ENCODE data around the gene CNTN4.

Gene CNTN4

GRCh38 chr3:2701471-2701870, 602.8 kb downstream of the CNTN4 start:
- DNase-seq (ENCODE audit: low spot score) = no peak

GRCh38 chr3:2706144-2706835, 607.6 kb downstream of the CNTN4 start:
- no peak for DNase-seq (ENCODE audit: low spot score)

DNA sequence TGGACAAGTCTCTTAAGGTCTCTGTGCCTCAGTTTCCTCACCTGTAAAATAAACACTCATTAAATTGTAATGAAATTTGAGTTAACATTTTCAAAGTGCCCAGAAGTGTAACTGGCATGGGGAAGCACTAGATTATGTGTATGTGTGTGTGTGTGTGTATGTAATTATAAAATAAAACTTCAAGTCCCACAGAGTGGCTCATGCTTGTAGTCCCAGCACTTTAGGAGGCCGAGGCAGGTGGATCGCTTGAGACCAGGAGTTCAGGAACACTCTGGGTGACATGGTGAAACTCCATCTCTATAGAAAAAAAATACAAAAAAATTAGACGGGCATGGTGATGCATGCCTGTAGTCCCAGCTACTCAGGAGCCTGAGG, 608.2 kb downstream of the CNTN4 start:
- DNase-seq (ENCODE audit: low spot score) = no peak

GRCh38 chr3:2711081-2711480, 612.4 kb downstream of the CNTN4 start:
- DNase-seq (ENCODE audit: low spot score) = no peak

GRCh38 chr3:2713923-2714322, 615.3 kb downstream of the CNTN4 start:
- DNase-seq (ENCODE audit: low spot score) = no peak

GRCh38 chr3:2714834-2715233, 616.2 kb downstream of the CNTN4 start:
- DNase-seq (ENCODE audit: low spot score) = no peak

GRCh38 chr3:2727101-2727500, 628.4 kb downstream of the CNTN4 start:
- no peak for DNase-seq (ENCODE audit: low spot score)

- no peak for DNase-seq (ENCODE audit: low spot score)
Measured at GRCh38 chr3:2727610-2728318, 629.1 kb downstream of the CNTN4 start.

GRCh38 chr3:2731843-2732242, 633.2 kb downstream of the CNTN4 start:
- DNase-seq (ENCODE audit: low spot score) = no peak

DNA sequence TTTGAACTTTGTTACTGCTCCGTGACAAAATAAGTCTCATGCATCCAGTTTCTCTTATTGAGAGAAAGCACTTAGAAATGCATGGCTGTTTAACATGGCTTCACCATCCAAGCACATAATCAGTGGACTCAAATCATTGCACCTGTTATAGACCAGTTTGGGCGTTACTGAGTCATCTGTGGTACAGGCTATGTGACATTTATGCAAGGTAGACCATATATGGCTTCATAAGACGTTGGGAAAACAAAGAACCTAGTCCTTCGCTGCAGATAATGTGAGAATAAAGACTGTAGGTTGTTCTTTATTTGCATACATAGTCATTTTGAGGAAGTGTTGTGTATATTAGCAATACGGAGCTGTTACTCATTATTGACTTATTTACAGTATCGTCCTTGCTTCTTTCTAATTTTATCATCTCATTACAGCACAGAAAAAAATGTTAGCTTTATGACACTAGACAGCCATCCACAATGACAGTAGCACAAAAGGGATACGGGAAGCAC, 636.8 kb downstream of the CNTN4 start:
- no peak for DNase-seq (ENCODE audit: low spot score)

- no peak for DNase-seq (ENCODE audit: low spot score)
Measured at GRCh38 chr3:2741516-2741915, 642.9 kb downstream of the CNTN4 start.

GRCh38 chr3:2765002-2765579, 666.4 kb downstream of the CNTN4 start:
- DNase-seq (ENCODE audit: low spot score) = no peak

GRCh38 chr3:2770451-2770850, 671.8 kb downstream of the CNTN4 start:
- DNase-seq (ENCODE audit: low spot score) = no peak

DNA sequence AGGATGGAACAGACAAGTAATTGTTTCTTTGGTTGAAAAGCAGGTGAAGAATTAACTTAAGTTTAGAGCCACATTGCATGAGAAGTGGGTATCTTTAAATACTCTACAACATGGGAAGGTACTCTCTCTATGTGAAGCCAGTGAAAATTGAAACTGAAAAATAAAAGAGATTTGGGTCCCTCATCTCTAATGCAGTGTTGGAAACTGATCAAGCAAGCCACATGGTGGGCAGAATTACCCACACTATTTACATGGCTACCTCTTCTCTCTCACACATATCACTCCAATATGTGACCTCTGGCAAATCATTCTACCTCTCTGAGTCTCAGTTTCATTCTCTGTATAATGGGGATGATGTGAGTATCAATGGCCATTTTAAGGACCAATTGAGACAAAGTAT, 672.5 kb downstream of the CNTN4 start:
- DNase-seq (ENCODE audit: low spot score) = no peak

- DNase-seq (ENCODE audit: low spot score) = no peak
Measured at GRCh38 chr3:2771741-2772140, 673.1 kb downstream of the CNTN4 start.

DNA sequence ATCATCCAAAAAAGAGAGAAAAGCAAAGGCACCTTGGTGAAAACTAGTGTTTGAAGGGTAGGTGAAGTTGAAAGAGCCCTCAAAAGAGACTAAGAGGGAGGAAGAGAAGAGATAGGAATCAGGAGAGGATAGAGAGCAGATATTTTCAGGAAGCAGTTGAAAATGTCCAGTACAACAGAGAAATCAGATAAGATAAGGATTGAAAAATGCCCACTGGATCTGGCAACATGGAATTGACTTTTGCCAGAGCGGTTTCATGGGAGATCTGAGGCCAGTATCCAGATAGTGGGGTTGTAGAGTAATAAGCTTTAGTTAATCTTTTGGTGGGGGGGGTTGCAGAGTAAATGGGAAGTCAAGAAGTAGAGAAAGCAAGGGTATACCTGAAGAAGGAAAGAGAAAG, 674.1 kb downstream of the CNTN4 start:
- no peak for DNase-seq (ENCODE audit: low spot score)

DNA sequence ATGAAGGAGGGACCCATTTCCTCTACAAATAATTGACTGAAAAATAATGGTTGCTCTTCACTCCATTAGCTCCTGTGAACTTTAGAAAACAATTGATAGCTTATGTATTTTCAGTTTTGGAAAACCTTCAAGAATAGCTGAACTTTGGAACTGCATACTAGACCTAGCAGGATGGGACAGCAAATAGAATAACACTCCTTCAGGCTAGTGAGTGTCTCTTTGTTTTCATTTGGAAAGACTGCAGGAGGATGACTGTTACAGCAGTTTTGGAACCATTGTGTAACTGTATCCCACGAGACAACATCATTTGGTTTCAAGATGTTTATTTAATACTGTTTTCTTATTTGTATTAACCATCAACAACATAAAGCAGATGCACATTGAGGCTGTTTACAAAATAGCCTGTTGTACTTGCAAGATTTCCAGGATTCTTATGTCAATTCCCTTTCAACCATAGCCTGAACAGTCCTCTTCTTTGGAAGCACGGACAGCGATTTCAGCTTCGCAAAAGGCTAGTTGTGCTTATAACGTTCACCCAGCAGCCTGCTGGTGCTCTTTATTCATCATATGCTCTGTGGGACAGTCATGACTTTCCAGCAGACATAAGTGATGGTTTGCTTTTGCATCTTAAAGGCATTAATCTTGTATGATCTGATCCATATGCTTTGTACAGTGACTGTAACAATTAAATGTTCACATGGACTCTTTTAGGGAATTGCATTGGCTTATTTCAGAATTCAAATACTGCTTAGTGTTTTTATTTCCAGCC, 676.0 kb downstream of the CNTN4 start:
- no peak for DNase-seq (ENCODE audit: low spot score)

DNA sequence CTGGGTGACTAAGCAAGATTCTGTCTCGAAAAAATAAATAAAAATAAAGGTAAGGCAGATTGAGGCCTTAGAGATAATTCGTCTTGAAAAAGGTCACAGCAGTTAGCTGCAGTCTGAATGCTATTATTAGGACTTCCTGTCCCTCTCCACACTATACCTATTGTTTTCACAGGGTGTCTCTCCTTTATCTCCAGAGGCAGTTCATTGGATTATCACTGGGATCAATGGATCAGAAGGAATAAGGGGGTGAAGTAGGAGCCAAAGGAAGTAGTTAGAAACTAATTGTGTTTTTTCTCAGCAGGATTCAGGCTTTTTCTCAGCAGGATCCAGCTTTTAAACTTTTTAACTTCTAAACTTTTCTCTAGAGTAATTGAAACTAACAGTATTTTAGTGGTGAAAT, 684.6 kb downstream of the CNTN4 start:
- no peak for DNase-seq (ENCODE audit: low spot score)

DNA sequence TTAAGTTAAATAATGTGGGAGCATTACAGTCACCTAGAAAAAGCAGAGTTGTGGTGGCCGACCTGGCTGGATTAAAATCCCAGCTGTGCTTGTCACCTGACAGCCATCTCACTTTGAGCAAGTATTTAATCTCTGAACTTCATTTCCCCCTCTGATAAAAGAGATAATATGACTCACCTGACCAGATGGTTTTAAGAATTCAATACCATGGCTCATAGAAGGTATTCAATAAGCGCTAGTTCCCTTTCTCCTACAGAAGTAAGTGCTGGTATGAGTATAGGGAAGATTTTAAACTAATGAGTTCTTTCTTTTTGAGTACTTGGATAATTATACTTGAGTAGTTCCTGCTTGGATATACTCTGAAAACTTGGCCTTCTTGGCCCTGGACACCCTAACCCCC, 686.0 kb downstream of the CNTN4 start:
- DNase-seq (ENCODE audit: low spot score) = no peak

DNA sequence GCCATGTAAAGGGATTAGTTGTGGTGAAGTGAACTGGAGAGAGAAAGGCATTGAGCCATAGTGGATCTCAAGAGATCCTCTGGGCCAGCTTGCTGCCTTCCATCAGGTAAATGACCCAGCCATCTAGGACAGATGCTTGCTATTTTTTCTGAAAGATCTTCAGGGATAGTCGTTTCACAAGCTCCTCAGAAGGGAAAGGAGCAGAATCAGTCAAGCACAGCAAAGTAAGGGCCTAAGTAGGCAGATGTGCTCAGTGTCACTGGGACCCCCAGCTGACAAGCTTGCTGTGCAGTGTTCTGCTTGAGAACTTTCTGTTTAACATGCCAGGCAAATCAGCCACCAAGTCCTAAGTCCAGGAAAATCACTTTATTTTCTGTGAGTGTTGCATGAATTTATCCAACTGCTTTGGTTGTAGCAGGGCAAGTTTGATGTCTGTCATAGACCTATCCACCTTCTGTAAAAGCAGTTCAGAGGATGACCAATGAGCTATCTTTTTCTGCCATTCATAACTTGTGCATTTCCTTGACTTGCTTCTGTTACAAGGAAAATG, 691.7 kb downstream of the CNTN4 start:
- DNase-seq (ENCODE audit: low spot score) = no peak

GRCh38 chr3:2792432-2792831, 693.8 kb downstream of the CNTN4 start:
- DNase-seq (ENCODE audit: low spot score) = no peak

DNA sequence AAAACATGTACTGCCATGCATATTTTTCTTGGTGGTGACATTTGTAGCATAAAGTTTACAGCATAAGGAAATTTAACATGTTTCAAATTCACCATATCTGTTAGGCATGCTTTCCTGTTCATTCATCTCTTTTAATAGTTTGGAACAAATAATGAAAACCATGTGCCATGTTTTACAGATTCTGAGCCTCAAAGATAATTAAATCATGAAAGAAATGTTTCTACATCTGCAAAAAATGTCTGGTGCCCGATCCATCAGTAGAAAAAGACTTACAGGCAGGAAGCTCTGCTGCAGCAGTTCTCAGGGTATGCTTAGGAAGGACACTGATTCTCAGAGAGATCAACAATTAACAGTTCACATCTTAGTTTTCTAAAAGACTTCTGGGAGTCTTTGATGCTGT, 695.3 kb downstream of the CNTN4 start:
- no peak for DNase-seq (ENCODE audit: low spot score)

Data from COLO829 (cell line).